NCI-H345 treated with DMSO at 0.1 percent for 48 hours (cell line): ENCODE data around the gene SMYD5.
A peak's percentile ranks its signal among the peaks of the same experiment; 100 is the strongest.
"Not testable (repeated sequence)": the region's sequence is repeated elsewhere in the genome, so short reads cannot be mapped to it uniquely, and the experiment has no call there.

Experiments used
- DNase-seq: peaks from one replicate; lab custom pipeline; 2025; ENCODE audit not compliant: unreplicated experiment; lab: John Stamatoyannopoulos, UW

The SMYD5 gene

GRCh38 chr2:73214120-73215035, at the start of gene SMYD5:
TSS of gene SMYD5 (plus strand) at chr2:73214245. CDS start at chr2:73214267, 22 bp downstream.
- DNase-seq: peak; percentile 56

GRCh38 chr2:73165978-73166377, 48.1 kb upstream of the SMYD5 start:
- not testable (repeated sequence) for DNase-seq

- not testable (repeated sequence) for DNase-seq
Observed at GRCh38 chr2:73166813-73167212, 47.2 kb upstream of the SMYD5 start.

GRCh38 chr2:73168348-73168747, 45.7 kb upstream of the SMYD5 start:
- DNase-seq: not testable (repeated sequence)

- not testable (repeated sequence) for DNase-seq
Observed at GRCh38 chr2:73170341-73170740, 43.7 kb upstream of the SMYD5 start.

- no peak for DNase-seq
Observed at GRCh38 chr2:73172963-73173362, 41.1 kb upstream of the SMYD5 start.

- no peak for DNase-seq
Observed at GRCh38 chr2:73173781-73174180, 40.3 kb upstream of the SMYD5 start.

- no peak for DNase-seq
Observed at GRCh38 chr2:73174244-73174643, 39.8 kb upstream of the SMYD5 start.

- DNase-seq: no peak
Observed at GRCh38 chr2:73174941-73175662, 38.9 kb upstream of the SMYD5 start.

- DNase-seq: no peak
Observed at GRCh38 chr2:73175663-73176204, 38.3 kb upstream of the SMYD5 start.

GRCh38 chr2:73176205-73176880, 37.7 kb upstream of the SMYD5 start:
- DNase-seq: no peak

GRCh38 chr2:73176881-73177644, 37.0 kb upstream of the SMYD5 start:
- DNase-seq: peak; percentile 80

GRCh38 chr2:73177645-73178255, 36.3 kb upstream of the SMYD5 start:
- no peak for DNase-seq

- DNase-seq: no peak
Observed at GRCh38 chr2:73185965-73186364, 28.1 kb upstream of the SMYD5 start.

GRCh38 chr2:73187549-73187948, 26.5 kb upstream of the SMYD5 start:
- DNase-seq: no peak

GRCh38 chr2:73197579-73197978, 16.5 kb upstream of the SMYD5 start:
- no peak for DNase-seq

- not testable (repeated sequence) for DNase-seq
Observed at GRCh38 chr2:73200281-73200680, 13.8 kb upstream of the SMYD5 start.

- no peak for DNase-seq
Observed at GRCh38 chr2:73202156-73203054, 11.6 kb upstream of the SMYD5 start, which contains the start of gene NOTO. TSS of gene NOTO (plus strand) at chr2:73202574. CDS start at chr2:73202667, 93 bp downstream.
